Measurements from ENCODE around the gene DVL1. TPM values are rescaled to one million over a fixed set of nuclear protein-coding genes. Genes with fewer than 3 reads are reported as not detected.
A peak's percentile ranks its signal among the peaks of the same experiment; 100 is the strongest.

The DVL1 gene
- polyA plus RNA-seq, 3 donors = 0.41 to 29.8 (median 0.55) TPM

DNA sequence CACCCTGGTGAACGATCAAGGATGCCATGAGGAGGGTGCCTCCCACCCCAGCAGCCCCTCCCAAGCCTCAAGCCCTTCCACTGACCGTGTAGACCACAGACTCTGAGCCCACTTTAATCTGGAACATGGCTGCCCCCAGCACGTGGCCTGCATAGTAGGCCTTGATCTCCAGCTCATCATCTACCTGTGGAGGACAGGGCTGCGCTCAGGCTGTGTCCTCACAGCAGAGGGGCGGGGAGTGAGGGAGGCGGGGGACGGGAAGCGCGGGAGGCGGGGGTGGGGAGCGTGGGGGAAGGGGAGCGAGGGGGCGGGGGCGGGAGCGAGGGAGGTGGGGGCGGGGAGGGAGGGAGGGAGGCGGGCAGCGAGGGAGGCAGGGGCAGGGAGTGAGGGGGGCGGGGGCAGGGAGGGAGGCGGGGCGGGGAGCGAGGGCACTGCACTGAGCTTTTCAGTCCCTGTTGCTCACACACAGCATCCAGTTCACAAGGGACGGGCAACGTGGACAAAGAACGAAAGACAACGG, 33.7 kb downstream of the DVL1 start:
- DNase-seq = no peak
- Histone ChIP-seq H3K27ac (ENCODE audit: low read depth in 1 of 2, low read length in 2 of 2) (no peak overlapping the region), H3K4me2 (replicated peaks; ENCODE audit: extremely low read depth, low read length, poor library complexity, severe bottlenecking) (no peak overlapping the region), H3K4me1 (ENCODE audit: control insufficient read depth in 1 of 2, insufficient read depth in 2 of 2, low read length in 2 of 2) (no peaks in the 10 kb centered on the region), H2AFZ (ENCODE audit: insufficient read depth, low read depth, low read length, poor library complexity, severe bottlenecking) (no peak overlapping the region), H3K79me2 (ENCODE audit: insufficient read depth, low read length) (peaks cover 9% of the 10 kb centered on the region), H3K9ac (ENCODE audit: insufficient read depth, low read length, poor library complexity, severe bottlenecking) (no peak overlapping the region), H3K27me3 (ENCODE audit: control insufficient read depth in 2 of 2, insufficient read depth in 2 of 2, low read length in 2 of 2) (no peaks in the 10 kb centered on the region), H3K9me3 (replicated peaks in 1 of 2; ENCODE audit: control insufficient read depth in 1 of 2, insufficient read depth in 1 of 2, low read length in 2 of 2) (no peaks in the 10 kb centered on the region), H3K36me3 (replicated peaks in 1 of 2; ENCODE audit: control insufficient read depth in 1 of 2, insufficient read depth in 2 of 2, low read length in 2 of 2) (peaks cover 73 to 90% of the 10 kb centered on the region in 2 donors), H3K4me3 (replicated peaks in 1 of 3; ENCODE audit: low read depth in 2 of 3, low read length in 3 of 3) (no peak overlapping the region), H4K20me1 (ENCODE audit: insufficient read depth, low read length) (peaks cover 68% of the 10 kb centered on the region)
- no peak overlapping the region for H3K27ac Mint-ChIP-seq
- no peak overlapping the region for H3K4me3 Mint-ChIP-seq
- WGBS (ENCODE audit: insufficient coverage) = 96% methylated on average over 6 of the region's 26 CpGs
- H3K9me3 Mint-ChIP-seq = no peaks in the 10 kb centered on the region
- TF ChIP-seq, protein P1, sequence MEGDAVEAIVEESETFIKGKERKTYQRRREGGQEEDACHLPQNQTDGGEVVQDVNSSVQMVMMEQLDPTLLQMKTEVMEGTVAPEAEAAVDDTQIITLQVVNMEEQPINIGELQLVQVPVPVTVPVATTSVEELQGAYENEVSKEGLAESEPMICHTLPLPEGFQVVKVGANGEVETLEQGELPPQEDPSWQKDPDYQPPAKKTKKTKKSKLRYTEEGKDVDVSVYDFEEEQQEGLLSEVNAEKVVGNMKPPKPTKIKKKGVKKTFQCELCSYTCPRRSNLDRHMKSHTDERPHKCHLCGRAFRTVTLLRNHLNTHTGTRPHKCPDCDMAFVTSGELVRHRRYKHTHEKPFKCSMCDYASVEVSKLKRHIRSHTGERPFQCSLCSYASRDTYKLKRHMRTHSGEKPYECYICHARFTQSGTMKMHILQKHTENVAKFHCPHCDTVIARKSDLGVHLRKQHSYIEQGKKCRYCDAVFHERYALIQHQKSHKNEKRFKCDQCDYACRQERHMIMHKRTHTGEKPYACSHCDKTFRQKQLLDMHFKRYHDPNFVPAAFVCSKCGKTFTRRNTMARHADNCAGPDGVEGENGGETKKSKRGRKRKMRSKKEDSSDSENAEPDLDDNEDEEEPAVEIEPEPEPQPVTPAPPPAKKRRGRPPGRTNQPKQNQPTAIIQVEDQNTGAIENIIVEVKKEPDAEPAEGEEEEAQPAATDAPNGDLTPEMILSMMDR (IDR thresholded peaks at IDR 0.05) = no peak
- no peaks in the 10 kb centered on the region for H3K4me1 Mint-ChIP-seq
- H3K27me3 Mint-ChIP-seq (ENCODE audit: low read depth in 3 of 3) = no peaks in the 10 kb centered on the region
- peaks cover 51 to 91% of the 10 kb centered on the region in 2 donors for H3K36me3 Mint-ChIP-seq
- intact Hi-C loops (cut with micrococcal nuclease) = no loop called here

DNA sequence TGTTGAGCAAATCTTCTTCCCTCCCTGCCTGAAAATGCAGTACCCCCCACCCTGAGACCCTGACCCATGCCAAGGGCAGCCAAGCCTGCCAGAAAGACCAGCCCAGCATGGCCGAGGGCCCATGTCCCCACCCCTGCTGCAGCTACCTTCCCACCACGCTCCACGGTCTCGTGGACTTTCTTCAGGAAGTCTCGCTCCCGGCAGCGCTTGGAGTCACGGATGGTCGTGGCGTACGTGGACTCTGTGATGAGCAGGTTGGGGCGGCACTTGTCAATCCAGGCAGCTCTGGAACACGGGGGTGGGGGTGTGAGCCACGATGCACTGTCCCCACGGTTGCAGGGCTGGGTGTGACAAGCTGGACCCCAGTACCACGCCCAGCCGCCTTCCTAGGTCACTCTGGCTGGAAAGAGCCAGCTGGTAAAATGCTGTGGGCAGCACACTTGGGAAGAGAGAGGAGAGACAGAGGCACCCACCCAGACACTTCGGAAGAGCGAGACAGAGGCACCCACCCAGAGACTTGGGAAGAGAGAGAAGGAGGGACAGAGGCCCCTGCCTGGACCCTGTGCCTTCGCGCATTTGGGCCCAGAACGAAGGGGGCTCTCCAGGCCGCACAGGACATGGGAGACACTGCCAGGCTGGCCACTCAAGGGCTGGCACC, 34.4 kb downstream of the DVL1 start:
- Histone ChIP-seq H3K4me1 (ENCODE audit: control insufficient read depth in 1 of 2, insufficient read depth in 2 of 2, low read length in 2 of 2) (peaks cover 0 to under 1% of the 10 kb centered on the region in 2 donors), H3K27me3 (ENCODE audit: control insufficient read depth in 2 of 2, insufficient read depth in 2 of 2, low read length in 2 of 2) (no peaks in the 10 kb centered on the region), H3K36me3 (replicated peaks in 1 of 2; ENCODE audit: control insufficient read depth in 1 of 2, insufficient read depth in 2 of 2, low read length in 2 of 2) (peaks cover 70 to 87% of the 10 kb centered on the region in 2 donors), H4K20me1 (ENCODE audit: insufficient read depth, low read length) (peaks cover 61% of the 10 kb centered on the region), H2AFZ (ENCODE audit: insufficient read depth, low read depth, low read length, poor library complexity, severe bottlenecking) (no peak overlapping the region), H3K4me3 (replicated peaks in 1 of 3; ENCODE audit: low read depth in 2 of 3, low read length in 3 of 3) (no peak overlapping the region), H3K9me3 (replicated peaks in 1 of 2; ENCODE audit: control insufficient read depth in 1 of 2, insufficient read depth in 1 of 2, low read length in 2 of 2) (no peaks in the 10 kb centered on the region), H3K27ac (ENCODE audit: low read depth in 1 of 2, low read length in 2 of 2) (no peak overlapping the region), H3K79me2 (ENCODE audit: insufficient read depth, low read length) (peaks cover 4% of the 10 kb centered on the region), H3K9ac (ENCODE audit: insufficient read depth, low read length, poor library complexity, severe bottlenecking) (no peak overlapping the region), H3K4me2 (replicated peaks; ENCODE audit: extremely low read depth, low read length, poor library complexity, severe bottlenecking) (no peak overlapping the region)
- TF ChIP-seq, protein P1 (IDR thresholded peaks at IDR 0.05) = no peak
- Mint-ChIP-seq H3K4me3 (no peak overlapping the region), H3K27ac (peak overlapping the region in 2 of 7 donors; percentile 9 to 42), H3K9me3 (no peaks in the 10 kb centered on the region), H3K4me1 (peaks cover under 1% of the 10 kb centered on the region), H3K27me3 (ENCODE audit: low read depth in 3 of 3) (no peaks in the 10 kb centered on the region), H3K36me3 (peaks cover 47 to 87% of the 10 kb centered on the region in 2 donors)
- WGBS (ENCODE audit: insufficient coverage) = 95% methylated on average over 22 of the region's 23 CpGs
- intact Hi-C loops (cut with micrococcal nuclease) = no loop called here
- no peak for DNase-seq

Data from CD14-positive monocyte (primary cell).